Activated CD8-positive, alpha-beta memory T cell treated with anti-CD3 and anti-CD28 coated beads for 36 hours (primary cell): Measurements from ENCODE around the gene ABCB1. TPM values are rescaled to one million over a fixed set of nuclear protein-coding genes. Genes with fewer than 3 reads are reported as not detected.
"Not testable (repeated sequence)": the region's sequence is repeated elsewhere in the genome, so short reads cannot be mapped to it uniquely, and the experiment has no call there.

Experiments used
- CTCF ChIA-PET: fragments of 350-600 bp; sonication (Branson Sonifier 250); formaldehyde crosslinking; loops from one replicate; lab custom pipeline; 2021; ENCODE audit warnings: antibody characterized with exemption; lab: Charles Lee
- POLR2A ChIA-PET: fragments of 350-600 bp; sonication (Branson Sonifier 250); formaldehyde crosslinking; loops from one replicate; lab custom pipeline; 2021; ENCODE audit warnings: antibody characterized with exemption; lab: Charles Lee
- total RNA-seq, 2 experiments: library from RNA; stranded (reverse); gene quantifications; one replicate each; pipeline ENCODE4 v1.2.3, GENCODE V29; 2021

The ABCB1 gene
- total RNA-seq, 2 experiments from 2014 or later, result 16.0 to 19.7 TPM

DNA sequence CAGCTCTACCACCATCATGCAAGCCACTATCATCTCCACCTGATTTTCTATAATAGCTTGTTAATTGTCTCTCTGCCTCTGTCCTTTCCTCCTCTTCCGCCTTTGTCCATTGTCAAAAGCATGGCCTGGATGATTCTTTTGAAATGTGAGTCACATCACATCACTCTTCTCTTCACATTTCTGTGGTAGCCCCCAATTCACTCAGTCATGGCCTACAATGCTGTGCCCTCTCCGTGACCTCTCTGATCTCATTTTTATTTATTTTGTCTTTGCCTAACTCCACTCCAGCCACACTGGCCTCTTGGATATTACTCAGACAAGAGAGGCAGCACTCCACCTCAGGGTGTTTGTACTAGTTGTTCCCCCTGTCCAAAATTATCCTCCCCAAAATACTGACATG is 120.3 kb downstream of the ABCB1 start:
- CTCF ChIA-PET, result no interaction called here
- POLR2A ChIA-PET, result no interaction called here

DNA sequence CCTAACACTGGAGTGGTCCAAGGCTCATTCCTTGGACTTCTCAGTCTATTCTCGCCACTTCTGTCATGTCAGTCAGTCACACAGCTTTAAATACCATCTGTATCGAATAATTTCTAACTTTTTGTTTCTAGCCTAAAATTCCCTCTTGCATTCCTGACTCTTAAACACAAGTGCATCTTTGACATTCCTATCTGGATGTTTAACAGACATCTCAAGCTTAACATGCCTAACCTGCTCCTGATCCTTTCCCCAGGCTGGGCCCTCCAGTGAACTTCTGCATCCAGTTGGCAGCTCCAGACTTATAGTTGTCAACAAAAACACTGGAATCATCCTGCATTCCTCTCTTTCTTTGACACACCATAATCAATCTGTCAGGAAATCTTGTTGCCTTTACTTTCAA is 120.7 kb downstream of the ABCB1 start:
- ChIA-PET CTCF (no interaction called here), POLR2A (no interaction called here)

- ChIA-PET CTCF (no interaction called here), POLR2A (no interaction called here)
Measured at GRCh38 chr7:87476179-87476557, 124.5 kb downstream of the ABCB1 start.

GRCh38 chr7:87475359-87476178 is 125.1 kb downstream of the ABCB1 start, which contains the start of gene ABCB4:
Gene ABCB4, minus strand, starts transcription at chr7:87475680. Its CDS starts 215 bp downstream, at chr7:87475465.
- ChIA-PET CTCF (no interaction called here), POLR2A (no interaction called here)

DNA sequence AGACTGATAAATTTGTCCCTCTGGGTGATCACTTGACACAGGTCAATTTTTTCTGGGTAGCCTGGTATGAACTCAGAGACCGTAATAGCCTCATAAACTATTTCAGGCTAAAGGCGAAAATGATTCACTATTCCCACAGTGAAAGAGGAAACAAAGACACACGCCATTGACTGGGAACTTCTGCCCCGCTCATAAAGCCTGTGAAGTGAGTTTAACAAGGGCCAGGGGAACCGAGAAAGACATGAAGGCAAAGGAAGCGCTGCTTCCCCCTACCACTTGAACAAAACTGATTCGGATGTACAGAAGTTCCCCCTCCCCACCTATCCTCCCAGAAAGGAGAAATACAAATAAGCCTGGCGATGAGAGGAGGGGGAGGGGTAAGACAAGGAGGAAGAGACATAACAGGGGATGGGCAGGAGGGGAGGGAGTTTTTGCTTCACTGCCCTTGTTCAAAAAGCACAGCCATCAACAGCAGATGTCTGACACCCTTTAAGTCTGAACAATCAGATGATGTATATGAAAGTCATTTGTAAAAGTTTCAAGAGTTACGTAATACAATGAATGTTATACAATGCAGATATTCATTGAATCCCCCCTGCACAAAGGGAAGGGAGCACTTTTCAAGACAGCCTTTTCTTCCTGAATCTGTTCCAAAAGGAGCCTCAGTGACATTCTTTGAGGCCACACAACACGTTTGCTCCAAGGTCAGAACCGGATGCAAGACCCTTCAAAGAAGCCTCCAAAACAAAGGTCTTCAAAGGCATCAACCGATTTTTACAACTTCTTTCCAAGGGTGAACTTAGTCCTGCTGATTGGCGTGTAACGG is 125.9 kb downstream of the ABCB1 start:
- POLR2A ChIA-PET, result no interaction called here
- CTCF ChIA-PET, result no interaction called here

GRCh38 chr7:87473986-87474385 is 126.7 kb downstream of the ABCB1 start:
- ChIA-PET POLR2A (no interaction called here), CTCF (no interaction called here)

GRCh38 chr7:87473192-87473591 is 127.5 kb downstream of the ABCB1 start:
- CTCF ChIA-PET, result no interaction called here
- POLR2A ChIA-PET, result no interaction called here

DNA sequence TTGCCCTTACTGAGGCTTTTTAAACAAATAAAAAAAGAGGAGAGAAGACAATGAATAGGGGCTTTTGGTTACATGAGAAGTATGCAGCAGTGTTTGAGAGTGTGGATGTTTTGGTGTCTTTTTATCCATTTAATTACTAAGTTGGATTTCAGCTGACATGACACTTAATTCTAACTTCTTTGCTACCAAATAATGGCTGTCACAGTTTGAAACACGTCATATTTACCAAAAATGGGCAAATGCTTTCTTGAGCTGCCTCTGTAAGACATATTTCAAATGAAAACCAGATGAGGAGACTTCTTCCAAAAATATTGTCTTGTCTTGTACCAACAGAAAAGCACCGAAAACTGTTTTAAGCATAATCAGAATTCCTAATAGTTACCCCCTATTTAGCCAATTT is 129.2 kb downstream of the ABCB1 start:
- ChIA-PET CTCF (interaction anchor here (0.9 kb wide), 1 partner anchor 53 kb away, joined by 3 read pairs; no protein-coding TSS in a partner anchor), POLR2A (no interaction called here)

DNA sequence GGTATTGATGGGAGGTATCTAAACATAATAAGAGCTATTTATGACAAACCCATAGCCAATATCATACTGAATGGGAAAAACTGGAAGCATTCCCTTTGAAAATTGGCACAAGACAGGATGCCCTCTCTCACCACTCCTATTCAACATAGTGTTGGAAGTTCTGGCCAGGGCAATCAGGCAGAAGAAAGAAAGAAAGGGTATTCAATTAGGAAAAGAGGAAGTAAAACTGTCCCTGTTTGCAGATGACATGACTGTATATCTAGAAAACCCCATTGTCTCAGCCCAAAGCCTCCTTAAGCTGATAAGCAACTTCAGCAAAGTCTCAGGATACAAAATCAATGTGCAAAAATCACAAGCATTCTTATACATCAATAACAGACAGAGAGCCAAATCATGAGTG is 131.5 kb downstream of the ABCB1 start:
- POLR2A ChIA-PET, CTCF ChIA-PET: not testable (repeated sequence)

GRCh38 chr7:87465534-87465880 is 135.2 kb downstream of the ABCB1 start:
- CTCF ChIA-PET, POLR2A ChIA-PET: not testable (repeated sequence)

- CTCF ChIA-PET, POLR2A ChIA-PET: not testable (repeated sequence)
Measured at GRCh38 chr7:87464830-87465533, 135.7 kb downstream of the ABCB1 start.

DNA sequence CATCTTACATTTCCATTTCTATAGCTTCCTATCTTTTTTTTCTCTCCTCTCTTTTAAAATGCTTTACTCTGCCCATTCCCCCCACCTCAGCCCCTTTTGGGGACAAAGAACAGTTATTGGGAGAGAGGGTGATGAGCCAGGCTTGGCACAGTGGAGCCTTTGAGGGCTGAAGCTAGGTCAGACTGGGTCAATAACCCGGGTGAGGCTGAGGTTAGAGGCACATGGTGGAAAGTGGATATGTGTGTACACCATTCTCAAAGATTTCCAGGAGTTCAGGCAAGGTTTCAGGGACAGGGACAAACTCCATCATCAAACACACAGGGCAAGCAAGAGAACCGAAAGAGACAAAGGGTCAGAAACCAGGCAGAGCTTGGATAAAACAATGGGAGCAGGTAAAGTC is 136.7 kb downstream of the ABCB1 start:
- CTCF ChIA-PET, result no interaction called here
- POLR2A ChIA-PET, result no interaction called here

- CTCF ChIA-PET, result not testable (repeated sequence)
Measured at GRCh38 chr7:87460444-87460843, 140.2 kb downstream of the ABCB1 start.

DNA sequence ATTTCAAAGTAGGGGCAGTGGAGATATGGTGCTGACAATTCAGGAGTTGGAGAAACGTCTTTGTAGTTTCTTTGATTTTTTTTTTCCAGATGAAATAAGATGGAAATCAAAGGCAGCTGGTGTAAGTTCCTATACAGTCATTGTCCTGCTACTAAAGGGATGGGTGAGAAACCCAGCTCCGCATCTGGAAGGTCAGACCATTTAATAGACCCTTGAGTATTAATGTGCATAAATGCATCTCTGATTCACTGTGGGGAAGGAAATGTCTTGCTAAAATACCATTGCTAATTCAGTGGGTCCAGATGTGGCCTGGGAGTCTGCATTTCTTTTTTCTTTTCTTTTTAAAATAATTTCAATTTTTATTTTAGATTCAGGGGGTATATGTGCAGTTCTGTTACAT is 140.7 kb downstream of the ABCB1 start:
- ChIA-PET POLR2A (no interaction called here), CTCF (no interaction called here)

More at GRCh38 chr7:87460444-87460843, 140.2 kb downstream of the ABCB1 start:
- POLR2A ChIA-PET, result not testable (repeated sequence)

- ChIA-PET CTCF (no interaction called here), POLR2A (no interaction called here)
Measured at GRCh38 chr7:87458148-87458547, 142.5 kb downstream of the ABCB1 start.

- CTCF ChIA-PET, result no interaction called here
Measured at GRCh38 chr7:87456247-87456646, 144.4 kb downstream of the ABCB1 start.

More at GRCh38 chr7:87456247-87456646, 144.4 kb downstream of the ABCB1 start:
- POLR2A ChIA-PET, result no interaction called here
